Neural progenitor cell (in vitro differentiated cells): ENCODE measurements around the gene CST9L.

Source experiments
- CTCF ChIP-seq: fragments of 200-600 bp; sonication (generic); IDR thresholded peaks from 2 replicates; pipeline ENCODE4 v1.5.1; 2017; ENCODE audit warnings: antibody characterized with exemption, mild to moderate bottlenecking
- EZH2phosphoT487 ChIP-seq: fragments of 200-600 bp; sonication (generic); IDR thresholded peaks from 2 replicates; pipeline ENCODE4 v1.6.1; 2017; ENCODE audit warnings: antibody characterized with exemption

- TF ChIP-seq CTCF, result no peak
- no peak for TF ChIP-seq EZH2phosphoT487
Observed at GRCh38 chr20:23551383-23551782, 16.9 kb downstream of the CST9L start.
